MM.1S (cell line): Measurements from ENCODE around the gene FNDC11.

Source experiments
- CTCF ChIP-seq: fragments of 300-600 bp; sonication (generic); IDR thresholded peaks from 2 replicates; pipeline ENCODE4 v1.5.1; 2016; ENCODE audit warnings: antibody characterized with exemption, low read length, mixed read lengths
- EZH2 ChIP-seq: fragments of 300-600 bp; sonication (generic); optimal IDR thresholded peaks from 2 replicates; pipeline ENCODE3; 2017; ENCODE audit warnings: low read depth, mild to moderate bottlenecking, antibody characterized with exemption, low read length, mixed read lengths
- EZH2phosphoT487 ChIP-seq: fragments of 300-600 bp; sonication (generic); IDR thresholded peaks from 2 replicates; pipeline ENCODE4 v1.6.1; 2018; ENCODE audit warnings: antibody characterized with exemption, low read length

GRCh38 chr20:63520934-63521601 is 32.9 kb upstream of the FNDC11 start:
- TF ChIP-seq EZH2: no peak
- peak; percentile 14 for TF ChIP-seq CTCF
- TF ChIP-seq EZH2phosphoT487: no peak
